ENCODE measurements around the gene FBXO41.

DNA sequence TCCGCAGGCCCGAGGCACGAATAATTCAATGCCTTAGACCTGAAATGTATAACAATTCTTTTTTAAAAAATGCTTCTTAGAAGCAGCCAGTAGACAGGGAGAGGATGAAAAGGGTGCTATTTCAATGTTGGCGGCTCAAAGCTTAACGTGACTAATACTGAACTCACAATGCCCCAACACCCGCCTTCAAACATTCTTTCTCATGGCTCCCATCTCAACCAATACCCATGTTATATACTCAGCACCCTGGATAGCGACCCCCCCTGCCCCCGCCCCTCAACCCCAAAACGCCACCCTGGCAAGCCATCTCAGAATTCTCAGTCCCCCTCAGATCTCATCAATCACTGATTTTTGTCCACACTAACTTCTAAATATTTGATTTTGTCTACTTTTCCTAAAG, 4.4 kb downstream of the FBXO41 start:
- TF ChIP-seq, protein P1, sequence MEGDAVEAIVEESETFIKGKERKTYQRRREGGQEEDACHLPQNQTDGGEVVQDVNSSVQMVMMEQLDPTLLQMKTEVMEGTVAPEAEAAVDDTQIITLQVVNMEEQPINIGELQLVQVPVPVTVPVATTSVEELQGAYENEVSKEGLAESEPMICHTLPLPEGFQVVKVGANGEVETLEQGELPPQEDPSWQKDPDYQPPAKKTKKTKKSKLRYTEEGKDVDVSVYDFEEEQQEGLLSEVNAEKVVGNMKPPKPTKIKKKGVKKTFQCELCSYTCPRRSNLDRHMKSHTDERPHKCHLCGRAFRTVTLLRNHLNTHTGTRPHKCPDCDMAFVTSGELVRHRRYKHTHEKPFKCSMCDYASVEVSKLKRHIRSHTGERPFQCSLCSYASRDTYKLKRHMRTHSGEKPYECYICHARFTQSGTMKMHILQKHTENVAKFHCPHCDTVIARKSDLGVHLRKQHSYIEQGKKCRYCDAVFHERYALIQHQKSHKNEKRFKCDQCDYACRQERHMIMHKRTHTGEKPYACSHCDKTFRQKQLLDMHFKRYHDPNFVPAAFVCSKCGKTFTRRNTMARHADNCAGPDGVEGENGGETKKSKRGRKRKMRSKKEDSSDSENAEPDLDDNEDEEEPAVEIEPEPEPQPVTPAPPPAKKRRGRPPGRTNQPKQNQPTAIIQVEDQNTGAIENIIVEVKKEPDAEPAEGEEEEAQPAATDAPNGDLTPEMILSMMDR (IDR thresholded peaks at IDR 0.05; ENCODE audit: low read depth, low read length, missing input control), result no peak
- TF ChIP-seq GABPA (IDR thresholded peaks at IDR 0.05 in 1 of 2, conservative IDR thresholded peaks at IDR 0.05 in 1 of 2) (no peak), NR2F2 (IDR thresholded peaks at IDR 0.05) (no peak), RAD21 (IDR thresholded peaks at IDR 0.05) (no peak), RXRA (IDR thresholded peaks at IDR 0.05) (no peak), SP1 (IDR thresholded peaks at IDR 0.05) (no peak), FOXA2 (IDR thresholded peaks at IDR 0.05) (no peak), JUND (IDR thresholded peaks at IDR 0.05) (no peak)
- TF ChIP-seq, protein P2, sequence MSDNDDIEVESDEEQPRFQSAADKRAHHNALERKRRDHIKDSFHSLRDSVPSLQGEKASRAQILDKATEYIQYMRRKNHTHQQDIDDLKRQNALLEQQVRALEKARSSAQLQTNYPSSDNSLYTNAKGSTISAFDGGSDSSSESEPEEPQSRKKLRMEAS (IDR thresholded peaks at IDR 0.05), result no peak
- TF ChIP-seq, protein P3, sequence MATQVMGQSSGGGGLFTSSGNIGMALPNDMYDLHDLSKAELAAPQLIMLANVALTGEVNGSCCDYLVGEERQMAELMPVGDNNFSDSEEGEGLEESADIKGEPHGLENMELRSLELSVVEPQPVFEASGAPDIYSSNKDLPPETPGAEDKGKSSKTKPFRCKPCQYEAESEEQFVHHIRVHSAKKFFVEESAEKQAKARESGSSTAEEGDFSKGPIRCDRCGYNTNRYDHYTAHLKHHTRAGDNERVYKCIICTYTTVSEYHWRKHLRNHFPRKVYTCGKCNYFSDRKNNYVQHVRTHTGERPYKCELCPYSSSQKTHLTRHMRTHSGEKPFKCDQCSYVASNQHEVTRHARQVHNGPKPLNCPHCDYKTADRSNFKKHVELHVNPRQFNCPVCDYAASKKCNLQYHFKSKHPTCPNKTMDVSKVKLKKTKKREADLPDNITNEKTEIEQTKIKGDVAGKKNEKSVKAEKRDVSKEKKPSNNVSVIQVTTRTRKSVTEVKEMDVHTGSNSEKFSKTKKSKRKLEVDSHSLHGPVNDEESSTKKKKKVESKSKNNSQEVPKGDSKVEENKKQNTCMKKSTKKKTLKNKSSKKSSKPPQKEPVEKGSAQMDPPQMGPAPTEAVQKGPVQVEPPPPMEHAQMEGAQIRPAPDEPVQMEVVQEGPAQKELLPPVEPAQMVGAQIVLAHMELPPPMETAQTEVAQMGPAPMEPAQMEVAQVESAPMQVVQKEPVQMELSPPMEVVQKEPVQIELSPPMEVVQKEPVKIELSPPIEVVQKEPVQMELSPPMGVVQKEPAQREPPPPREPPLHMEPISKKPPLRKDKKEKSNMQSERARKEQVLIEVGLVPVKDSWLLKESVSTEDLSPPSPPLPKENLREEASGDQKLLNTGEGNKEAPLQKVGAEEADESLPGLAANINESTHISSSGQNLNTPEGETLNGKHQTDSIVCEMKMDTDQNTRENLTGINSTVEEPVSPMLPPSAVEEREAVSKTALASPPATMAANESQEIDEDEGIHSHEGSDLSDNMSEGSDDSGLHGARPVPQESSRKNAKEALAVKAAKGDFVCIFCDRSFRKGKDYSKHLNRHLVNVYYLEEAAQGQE (IDR thresholded peaks at IDR 0.05), result no peak
- TF ChIP-seq, protein P4, sequence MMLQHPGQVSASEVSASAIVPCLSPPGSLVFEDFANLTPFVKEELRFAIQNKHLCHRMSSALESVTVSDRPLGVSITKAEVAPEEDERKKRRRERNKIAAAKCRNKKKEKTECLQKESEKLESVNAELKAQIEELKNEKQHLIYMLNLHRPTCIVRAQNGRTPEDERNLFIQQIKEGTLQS (IDR thresholded peaks at IDR 0.05), result no peak

All from liver (tissue), 3 donors.